Measurements from ENCODE around the gene ADSS1.

The ADSS1 gene

DNA sequence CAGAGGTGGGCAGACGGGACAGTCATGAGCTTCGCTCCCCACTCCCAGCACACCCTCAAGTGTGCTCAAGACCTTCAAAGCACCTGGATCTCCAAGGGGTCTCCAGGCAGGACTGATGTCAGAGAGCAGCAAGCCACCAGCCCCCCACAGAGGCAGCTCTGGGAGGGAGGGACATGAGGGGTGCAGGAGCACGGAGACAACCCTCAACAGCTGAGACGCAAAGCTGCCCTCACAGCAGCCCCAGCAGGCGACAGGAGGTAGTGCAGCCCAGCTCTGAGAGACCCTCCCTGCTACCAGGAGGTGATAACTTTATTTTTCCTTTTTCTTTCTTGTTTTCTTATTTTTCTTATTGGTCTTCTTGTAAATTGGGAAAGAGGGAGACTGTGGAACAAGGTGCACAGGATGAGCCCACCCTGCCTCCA, 46.8 kb downstream of the ADSS1 start:
- no peak for DNase-seq (ENCODE audit: low read depth)

DNA sequence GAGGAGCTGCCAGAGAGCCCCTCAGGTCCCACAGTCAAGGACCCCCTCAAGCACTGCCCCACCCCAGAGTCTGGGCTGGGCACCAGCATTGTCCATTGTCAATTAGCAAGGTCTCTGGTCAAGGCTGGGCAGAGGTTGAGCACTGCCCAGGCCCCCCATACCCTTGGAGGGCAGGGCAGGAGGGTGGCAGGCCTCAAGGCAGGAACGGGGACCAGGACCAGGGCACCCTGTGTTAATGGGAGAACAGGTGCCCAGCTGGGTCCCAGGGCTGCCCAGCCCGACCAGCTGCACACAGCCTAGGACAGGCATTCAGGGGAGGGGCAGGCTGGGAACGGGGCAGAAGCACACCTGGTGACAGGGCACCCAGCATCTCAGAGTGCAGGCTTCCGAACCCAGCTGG, 47.3 kb downstream of the ADSS1 start:
- DNase-seq (ENCODE audit: low read depth), result no peak

DNA sequence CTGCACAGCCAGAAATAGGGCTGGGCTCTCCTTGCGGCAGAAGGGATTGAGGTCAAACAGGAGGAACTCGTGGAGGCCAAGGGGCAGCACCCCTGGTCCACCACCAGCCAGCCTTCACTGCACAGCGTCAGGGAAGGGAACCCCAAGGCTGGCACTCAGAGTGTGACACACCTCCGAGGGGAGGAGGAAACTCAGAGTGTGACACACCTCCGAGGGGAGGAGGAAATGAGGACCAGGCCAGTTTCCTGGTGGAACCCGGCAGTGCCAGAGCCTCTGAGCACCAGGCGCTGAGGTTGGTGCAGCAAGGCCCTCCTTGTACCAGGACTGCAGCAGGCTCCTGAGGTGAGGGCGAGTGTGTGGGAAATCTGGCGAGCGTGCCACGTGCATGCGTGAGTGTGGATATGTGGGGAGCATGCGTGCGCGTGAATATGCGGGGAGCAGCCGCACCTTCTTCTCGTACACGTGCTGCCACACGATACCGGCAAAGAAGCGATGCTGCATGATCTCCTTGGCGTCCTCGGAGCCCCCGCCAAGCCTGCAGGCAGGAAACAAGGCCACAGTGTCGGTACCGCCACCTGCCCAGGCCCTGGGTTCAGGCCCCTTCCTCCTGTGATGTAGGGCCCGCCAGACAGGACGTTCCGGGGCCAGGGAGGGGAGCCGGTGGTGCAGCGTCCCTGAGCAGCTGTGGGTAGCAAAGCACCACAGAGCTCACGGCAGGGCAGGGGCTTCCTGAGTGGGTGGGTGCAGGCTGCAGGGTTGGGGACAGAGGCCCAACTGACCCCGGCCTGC, 48.1 kb downstream of the ADSS1 start:
- DNase-seq (ENCODE audit: low read depth), result no peak

DNA sequence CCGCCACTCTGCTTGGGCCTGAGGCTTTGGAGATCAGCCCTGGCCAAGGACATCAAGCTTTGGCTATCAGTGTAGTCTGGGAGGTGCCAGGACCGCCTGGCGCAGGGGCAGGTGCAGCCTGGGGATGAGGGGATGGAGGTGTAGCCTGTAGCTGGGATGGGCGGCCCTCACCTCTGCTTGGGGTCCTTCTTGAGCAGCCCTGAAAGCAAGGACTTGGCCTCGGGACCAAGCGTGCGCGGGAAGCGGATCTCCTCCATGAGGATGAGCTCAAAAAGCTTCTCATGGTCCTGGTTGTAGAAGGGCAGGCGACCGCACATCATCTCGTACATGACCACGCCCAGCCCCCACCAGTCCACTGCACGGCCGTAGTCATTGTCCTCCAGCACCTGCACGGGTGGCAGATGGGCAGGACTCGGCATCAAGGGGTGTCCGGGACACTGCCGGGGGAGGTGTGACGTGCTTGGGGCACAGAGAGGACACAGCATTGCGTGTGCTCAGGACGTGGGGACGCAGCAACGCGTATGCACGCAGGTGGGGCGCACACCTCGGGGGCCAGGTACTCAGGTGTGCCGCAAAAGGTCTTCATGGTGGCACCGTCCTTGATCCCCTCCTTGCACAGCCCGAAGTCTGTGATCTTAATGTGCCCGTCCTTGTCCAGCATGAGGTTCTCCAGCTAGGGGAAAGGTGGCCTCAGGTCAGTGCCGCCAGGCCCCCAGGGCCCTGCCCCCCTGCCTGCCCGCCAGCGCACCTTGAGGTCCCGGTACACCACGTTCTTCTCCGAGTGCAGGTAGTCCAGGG, 48.9 kb downstream of the ADSS1 start:
- no peak for DNase-seq (ENCODE audit: low read depth)

DNA sequence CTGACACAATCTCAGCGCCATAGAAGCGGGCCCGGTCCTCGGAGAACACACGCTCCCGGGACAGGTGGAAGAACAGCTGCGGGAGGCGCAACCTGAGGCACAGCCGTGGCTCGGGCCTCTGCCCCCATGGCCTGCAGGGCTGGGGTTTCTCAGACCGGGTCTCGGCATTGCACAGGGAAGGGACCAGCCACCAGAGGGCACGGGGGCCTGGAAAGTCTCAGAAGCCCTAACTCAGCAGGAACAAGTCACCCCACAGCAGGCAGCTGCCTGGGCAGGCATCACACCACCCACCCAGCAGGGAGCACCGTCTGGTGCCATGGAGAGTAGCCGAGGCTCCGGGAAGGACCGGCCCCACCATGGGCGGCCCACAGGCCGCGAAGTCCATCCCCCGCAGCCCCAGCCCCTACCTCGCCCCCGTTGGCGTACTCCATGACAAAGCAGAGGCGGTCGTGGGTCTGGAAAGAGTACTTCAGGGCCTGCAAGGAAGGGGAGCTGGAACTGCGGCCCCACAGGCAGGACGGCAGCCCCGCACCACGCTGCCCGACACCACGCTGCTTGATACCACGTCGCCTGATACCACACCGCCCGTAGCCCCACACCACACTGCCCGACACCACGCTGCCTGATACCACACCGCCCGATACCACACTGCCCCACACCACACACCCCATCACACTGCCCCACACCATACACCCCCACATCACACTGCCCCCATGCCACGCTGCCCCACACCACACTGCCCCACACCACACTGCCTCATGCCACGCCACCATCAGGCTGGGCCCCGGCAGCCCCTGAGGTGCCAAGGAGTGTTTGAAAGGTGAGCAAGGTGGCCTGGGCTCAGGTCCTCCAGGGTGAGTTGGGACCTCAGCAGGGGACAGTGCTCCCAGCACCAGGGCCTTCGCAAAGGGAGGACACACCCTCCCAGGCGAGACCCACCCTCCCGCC, 49.8 kb downstream of the ADSS1 start:
- DNase-seq (ENCODE audit: low read depth), result no peak

GRCh38 chr14:104774453-104775072, 50.5 kb downstream of the ADSS1 start:
- no peak for DNase-seq (ENCODE audit: low read depth)

DNA sequence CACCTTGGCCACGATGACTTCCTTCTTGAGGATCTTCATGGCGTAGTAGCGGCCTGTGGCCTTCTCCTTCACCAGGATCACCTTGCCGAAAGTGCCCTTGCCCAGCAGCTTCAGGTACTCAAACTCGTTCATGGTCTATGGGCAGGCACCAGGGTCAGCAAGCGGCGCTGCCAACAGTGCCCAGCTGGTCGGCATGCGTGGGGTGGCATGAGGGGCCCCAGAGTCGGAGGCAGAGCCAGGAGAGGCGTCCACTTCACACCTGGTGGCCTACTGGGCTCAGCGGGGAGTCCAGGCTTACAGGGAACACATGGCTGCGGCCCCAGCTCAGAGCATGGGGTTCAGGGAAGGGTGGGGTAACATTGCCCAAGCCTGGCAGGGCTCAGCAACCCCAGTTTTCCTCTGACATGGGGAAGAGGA, 51.1 kb downstream of the ADSS1 start:
- DNase-seq (ENCODE audit: low read depth), result no peak

GRCh38 chr14:104776481-104776880, 52.5 kb downstream of the ADSS1 start:
- DNase-seq (ENCODE audit: low read depth), result no peak

DNA sequence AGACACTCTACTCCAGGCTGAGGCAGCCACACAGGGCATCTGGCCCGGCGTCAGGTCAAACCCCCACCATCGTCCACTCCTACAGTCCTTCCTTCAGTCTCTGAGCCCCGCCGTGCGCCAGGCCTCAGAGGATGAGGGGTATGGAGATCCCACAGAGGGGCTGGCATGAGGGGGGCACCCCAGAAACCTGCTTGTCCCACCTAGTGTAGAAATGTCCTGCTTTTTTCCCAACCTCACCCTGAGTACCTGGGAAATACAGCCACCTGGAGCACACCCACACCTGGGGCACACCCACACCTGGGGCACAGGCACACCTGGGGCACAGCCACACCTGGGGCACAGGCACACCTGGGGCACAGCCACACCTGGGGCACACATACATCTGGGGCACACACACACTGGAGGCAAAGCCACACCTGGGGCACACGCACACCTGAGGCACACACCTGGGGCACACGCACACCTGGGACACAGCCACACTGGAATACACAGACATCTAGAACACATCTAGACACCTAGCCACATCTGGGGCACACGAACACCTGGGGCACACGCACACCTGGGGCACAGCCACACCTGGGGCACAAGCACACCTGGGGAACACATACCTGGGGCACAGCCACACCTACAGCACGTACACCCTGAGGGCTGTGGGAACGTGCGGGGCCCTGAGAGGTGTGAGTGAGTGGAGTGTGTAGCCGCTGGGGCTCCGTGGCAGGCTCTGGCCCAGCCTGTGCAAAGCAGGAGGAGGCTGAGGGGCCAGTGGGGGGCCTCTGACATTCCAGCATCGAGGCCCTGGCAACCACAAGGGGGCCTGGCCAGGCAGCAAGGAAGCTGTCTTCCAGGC, 53.2 kb downstream of the ADSS1 start:
- no peak for DNase-seq (ENCODE audit: low read depth)

GRCh38 chr14:104777808-104778249, 53.8 kb downstream of the ADSS1 start:
- DNase-seq (ENCODE audit: low read depth), result no peak

GRCh38 chr14:104778694-104779331, 54.8 kb downstream of the ADSS1 start:
- DNase-seq (ENCODE audit: low read depth), result no peak

DNA sequence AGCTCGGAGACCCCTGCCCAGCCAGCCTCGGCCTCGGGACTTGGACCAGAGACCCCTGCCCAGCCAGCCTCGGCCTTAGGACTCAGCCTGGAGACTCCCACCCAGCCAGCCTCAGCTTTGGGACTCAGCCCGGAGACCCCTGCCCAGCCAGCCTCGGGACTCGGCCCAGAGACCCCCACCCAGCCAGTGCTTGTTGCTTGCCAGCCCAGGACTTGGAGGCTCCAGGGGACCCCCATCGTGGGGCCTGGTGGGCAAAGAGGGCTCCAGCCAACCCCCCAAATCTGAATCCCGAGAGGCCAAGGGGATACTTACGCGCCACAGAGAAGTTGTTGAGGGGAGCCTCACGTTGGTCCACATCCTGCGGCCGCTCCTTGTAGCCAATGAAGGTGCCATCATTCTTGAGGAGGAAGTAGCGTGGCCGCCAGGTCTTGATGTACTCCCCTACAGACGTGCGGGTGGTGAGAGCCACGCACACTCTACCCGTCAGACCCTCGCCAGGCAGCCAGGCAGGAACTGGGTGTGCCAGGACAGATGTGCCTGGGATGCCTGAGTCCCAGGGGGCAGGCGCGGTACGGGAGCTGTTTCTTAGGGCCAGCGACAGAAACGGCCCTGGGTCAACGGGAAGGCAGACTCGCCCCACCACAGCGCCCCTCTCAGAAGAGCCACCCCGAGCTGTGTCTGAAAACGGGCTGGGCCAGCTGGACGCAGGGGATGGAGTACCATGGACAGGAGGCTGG, 55.9 kb downstream of the ADSS1 start:
- no peak for DNase-seq (ENCODE audit: low read depth)

- DNase-seq (ENCODE audit: low read depth), result no peak
These were observed 56.5 kb downstream of the ADSS1 start for GRCh38 chr14:104780513-104781030.

DNA sequence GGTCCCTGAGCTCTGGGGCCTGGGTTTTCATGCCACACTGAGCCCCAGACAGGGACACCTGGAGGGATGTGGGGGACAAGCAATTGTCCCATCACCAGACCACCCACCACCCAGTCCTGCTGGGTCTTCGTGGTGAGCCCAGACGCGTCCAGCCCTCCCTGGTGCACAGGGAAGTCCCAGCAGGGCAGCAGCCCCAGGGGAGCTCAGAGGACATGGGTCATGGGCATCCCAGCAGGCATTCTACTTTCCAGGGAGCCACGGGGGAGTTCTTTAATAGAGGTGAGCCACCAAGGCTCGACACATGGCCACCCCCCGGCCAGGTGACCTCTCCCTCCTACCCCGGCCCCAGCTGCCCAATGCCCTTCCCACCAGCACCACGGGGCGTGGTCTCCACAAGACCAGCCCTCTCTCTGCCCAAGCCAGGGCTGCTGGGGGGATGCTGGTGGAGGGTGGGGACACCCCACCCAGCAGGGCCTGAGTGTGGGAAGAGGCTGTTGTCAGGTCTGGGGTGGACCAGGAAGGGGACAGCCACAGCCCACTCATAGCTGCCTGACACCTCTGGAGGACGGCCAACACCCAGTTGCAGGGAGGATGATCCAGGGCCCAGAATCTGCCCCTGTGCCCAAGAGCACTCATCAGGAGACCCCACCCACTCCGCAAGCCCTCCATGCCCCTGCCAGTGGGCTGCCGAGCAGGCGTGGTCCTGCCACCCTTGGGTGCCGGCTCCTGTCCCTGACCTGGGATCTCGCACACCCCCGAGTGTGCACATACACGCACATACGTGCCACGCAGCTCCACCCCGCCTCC, 57.4 kb downstream of the ADSS1 start:
- no peak for DNase-seq (ENCODE audit: low read depth)

GRCh38 chr14:104782086-104782807, 58.2 kb downstream of the ADSS1 start:
- DNase-seq (ENCODE audit: low read depth), result no peak

- no peak for DNase-seq (ENCODE audit: low read depth)
These were observed 58.7 kb downstream of the ADSS1 start for GRCh38 chr14:104782808-104783139.

- no peak for DNase-seq (ENCODE audit: low read depth)
These were observed 59.6 kb downstream of the ADSS1 start for GRCh38 chr14:104783484-104784217.
